CD4-positive, alpha-beta memory T cell (primary cell): ENCODE data around the gene TIMM13. TPM values are rescaled to one million over a fixed set of nuclear protein-coding genes. Genes with fewer than 3 reads are reported as not detected.

Experiments
- CTCF ChIA-PET: fragments of 350-600 bp; sonication (Branson Sonifier 250); formaldehyde crosslinking; loops from one replicate; lab custom pipeline; 2021; ENCODE audit warnings: inconsistent platforms; ENCODE audit not compliant: partially characterized antibody; lab: Charles Lee
- POLR2A ChIA-PET: fragments of 350-600 bp; sonication (Branson Sonifier 250); formaldehyde crosslinking; loops from one replicate; lab custom pipeline; 2021; ENCODE audit not compliant: partially characterized antibody; lab: Charles Lee
- DNase-seq, 5 donors: peaks; one replicate each; pipeline versions ENCODE4 v3.0.0 to v3.0.0-alpha.2; 2020 to 2022; ENCODE audit warnings: mixed read lengths in 1 of 5
- H3K27ac ChIP-seq: one replicate; pipeline ENCODE4 v1.7.0; 2013; ENCODE audit warnings: low read depth, low read length
- H3K27me3 ChIP-seq: 2 replicates; pipeline ENCODE4 v1.7.0; 2013; ENCODE audit warnings: mild to moderate bottlenecking, low read length, moderate library complexity; ENCODE audit not compliant: insufficient read depth
- H3K36me3 ChIP-seq: 2 replicates; pipeline ENCODE4 v1.7.0; 2013; ENCODE audit warnings: mild to moderate bottlenecking, low read length, moderate library complexity; ENCODE audit not compliant: insufficient read depth
- H3K4me1 ChIP-seq: 2 replicates; pipeline ENCODE4 v1.7.0; 2013; ENCODE audit warnings: mild to moderate bottlenecking, low read length, moderate library complexity; ENCODE audit not compliant: insufficient read depth
- H3K4me3 ChIP-seq, 2 donors: one replicate each; pipeline ENCODE4 v1.7.0; 2013; ENCODE audit warnings: low read length in 2 of 2, mild to moderate bottlenecking in 1 of 2
- H3K9me3 ChIP-seq, 2 donors: one replicate each; pipeline ENCODE4 v1.7.0; 2013; ENCODE audit warnings: low read length in 2 of 2, control low read depth in 1 of 2; ENCODE audit not compliant: control insufficient read depth in 1 of 2
- H3K27ac Mint-ChIP-seq, 7 donors: one replicate each; pipeline ENCODE4 v1.8.0; 2020 to 2021; ENCODE audit warnings: mixed read lengths in 7 of 7, mild to moderate bottlenecking in 6 of 7, inconsistent platforms in 3 of 7, moderate library complexity in 3 of 7
- H3K27me3 Mint-ChIP-seq, 2 donors: one replicate each; pipeline ENCODE4 v1.8.0; 2020 to 2021; ENCODE audit warnings: mixed read lengths in 2 of 2
- H3K36me3 Mint-ChIP-seq, 2 donors: one replicate each; pipeline ENCODE4 v1.8.0; 2020 to 2021; ENCODE audit warnings: mixed read lengths in 2 of 2, inconsistent platforms in 1 of 2, mild to moderate bottlenecking in 1 of 2
- H3K4me1 Mint-ChIP-seq, 4 donors: one replicate each; pipeline ENCODE4 v1.8.0; 2020 to 2021; ENCODE audit warnings: mixed read lengths in 4 of 4, mild to moderate bottlenecking in 1 of 4
- H3K4me3 Mint-ChIP-seq, 8 donors: one replicate each; pipeline ENCODE4 v1.8.0; 2020 to 2021; ENCODE audit warnings: mixed read lengths in 8 of 8, mild to moderate bottlenecking in 7 of 8, moderate library complexity in 6 of 8, inconsistent platforms in 3 of 8
- H3K9me3 Mint-ChIP-seq, 8 donors: one replicate each; pipeline ENCODE4 v1.8.0; 2020 to 2021; ENCODE audit warnings: mixed read lengths in 8 of 8, mild to moderate bottlenecking in 5 of 8, inconsistent platforms in 3 of 8, moderate library complexity in 1 of 8
- intact Hi-C: fragments of 100-400 bp; cut with micrococcal nuclease; formaldehyde crosslinking; loops from one replicate; pipeline ENCODE4 v1.15.1; 2023
- polyA plus RNA-seq, 2 donors: library from polyadenylated mRNA; unstranded; fragments of 300-500 nt; fragmentation: Illumina TruSeq; gene quantifications; one replicate each; pipeline ENCODE4 v1.2.3, GENCODE V29; 2021
- total RNA-seq, 2 experiments: library from RNA; stranded (reverse); gene quantifications; one replicate each; pipeline ENCODE4 v1.2.3, GENCODE V29; 2021

The TIMM13 gene
- total and polyA plus RNA-seq, 4 experiments from 2014 or later = 30.6 to 76.4 (median 48.7) TPM

DNA sequence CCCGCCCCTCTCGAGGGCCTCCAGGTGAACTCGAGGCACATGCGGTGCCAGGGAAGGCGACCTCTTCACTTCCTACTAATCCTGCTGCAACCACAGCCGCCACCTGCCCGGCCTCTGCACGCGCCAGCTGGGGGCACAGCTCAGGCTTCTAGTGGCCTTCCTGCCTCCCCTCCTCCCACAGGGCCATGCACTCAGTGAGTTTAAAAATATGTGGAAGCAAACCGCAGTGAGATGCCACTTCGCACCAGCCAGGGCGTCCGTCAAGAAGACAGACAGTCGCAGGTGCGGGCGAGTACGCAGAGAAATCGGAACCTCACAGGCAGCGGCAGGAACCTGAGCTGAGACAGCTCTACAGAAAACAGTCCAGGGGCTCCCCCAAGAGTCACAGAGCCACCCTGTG, 19.0 kb upstream of the TIMM13 start:
- ChIA-PET POLR2A (no interaction called here), CTCF (no interaction called here)
- Histone ChIP-seq H3K9me3 (no peaks in the 10 kb centered on the region), H3K4me3 (no peak overlapping the region), H3K36me3 (no peaks in the 10 kb centered on the region), H3K27me3 (no peaks in the 10 kb centered on the region), H3K27ac (no peak overlapping the region), H3K4me1 (peaks cover 5% of the 10 kb centered on the region)
- H3K27me3 Mint-ChIP-seq = no peaks in the 10 kb centered on the region
- H3K36me3 Mint-ChIP-seq = peaks cover 0 to 18% of the 10 kb centered on the region in 2 donors
- intact Hi-C loops = no loop called here
- peak overlapping the region in 5 of 8 donors; percentile 28 to 62 (median 39) for H3K4me3 Mint-ChIP-seq
- H3K27ac Mint-ChIP-seq = peak overlapping the region in 3 of 7 donors; percentile 25 to 76 (median 66)
- DNase-seq = no peak
- peaks cover 6 to 16% (median 9%) of the 10 kb centered on the region in 4 donors for H3K4me1 Mint-ChIP-seq
- no peaks in the 10 kb centered on the region for H3K9me3 Mint-ChIP-seq

DNA sequence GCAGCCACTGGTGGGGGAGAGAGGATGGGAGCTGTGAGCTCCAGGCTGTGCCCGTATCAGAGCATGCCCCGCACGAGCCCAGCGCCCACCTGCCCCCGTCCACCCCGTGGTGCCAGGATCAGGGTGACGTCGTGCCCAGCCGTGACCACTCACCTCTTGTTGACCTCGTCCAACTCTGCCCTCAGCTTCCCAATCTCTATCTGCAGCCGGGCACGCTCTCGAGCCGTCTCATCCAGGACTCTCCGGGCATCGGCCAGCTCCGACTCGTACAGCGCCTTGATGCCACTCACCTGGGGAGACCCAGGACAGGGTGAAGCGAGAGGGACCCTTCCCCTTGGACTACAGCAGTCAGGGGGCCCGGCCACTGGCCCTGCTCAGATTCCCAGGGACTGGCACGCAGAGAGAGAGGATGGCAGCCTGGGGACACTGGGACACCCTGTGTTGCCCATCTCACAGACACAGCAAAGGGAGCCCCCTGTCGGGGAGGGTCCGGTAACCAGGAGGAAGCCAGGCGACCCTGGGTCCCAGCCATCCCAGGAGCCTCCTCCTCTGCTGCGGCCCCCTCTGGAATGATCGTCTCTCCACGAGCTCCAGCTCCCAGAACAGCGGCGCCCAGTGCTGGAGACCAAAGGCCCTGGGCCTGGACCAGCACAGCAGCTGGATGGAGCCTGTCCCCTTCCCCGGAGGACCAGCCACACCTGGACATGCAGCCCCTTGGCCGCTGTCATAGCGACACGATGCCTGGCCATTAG, 17.0 kb upstream of the TIMM13 start:
- Histone ChIP-seq H3K36me3 (no peaks in the 10 kb centered on the region), H3K27ac (no peak overlapping the region), H3K4me1 (peaks cover 5% of the 10 kb centered on the region), H3K27me3 (no peaks in the 10 kb centered on the region), H3K4me3 (no peak overlapping the region), H3K9me3 (no peaks in the 10 kb centered on the region)
- DNase-seq = no peak
- intact Hi-C loops = no loop called here
- Mint-ChIP-seq H3K27me3 (no peaks in the 10 kb centered on the region), H3K36me3 (peaks cover 0 to 19% of the 10 kb centered on the region in 2 donors), H3K4me3 (no peak overlapping the region), H3K4me1 (peaks cover 7 to 23% (median 10%) of the 10 kb centered on the region in 4 donors), H3K9me3 (no peaks in the 10 kb centered on the region), H3K27ac (peak overlapping the region in 1 of 7 donors; percentile 72)
- CTCF ChIA-PET = no interaction called here
- POLR2A ChIA-PET = no interaction called here

DNA sequence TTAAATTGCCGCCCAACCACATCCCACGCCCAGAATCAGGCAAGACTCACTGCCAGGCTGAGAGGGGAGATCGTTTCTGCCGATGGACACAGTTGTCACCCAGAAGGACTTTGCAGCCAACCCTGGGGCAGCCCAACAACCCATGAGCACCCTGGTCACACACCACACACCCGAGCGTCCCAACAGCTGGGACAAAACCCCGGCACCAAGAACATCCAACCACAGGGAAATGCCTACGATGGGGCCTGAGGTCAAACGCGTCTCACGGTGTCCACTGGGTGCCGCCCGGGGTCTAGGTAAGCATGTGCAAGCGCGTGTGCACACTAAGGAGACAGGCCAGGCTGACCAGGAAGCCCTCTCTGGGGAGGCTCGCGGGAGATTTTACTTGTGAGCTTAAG, 16.4 kb upstream of the TIMM13 start:
- no peaks in the 10 kb centered on the region for H3K27me3 ChIP-seq
- H3K27ac ChIP-seq = no peak overlapping the region
- intact Hi-C loops = no loop called here
- peaks cover 7 to 23% (median 9%) of the 10 kb centered on the region in 4 donors for H3K4me1 Mint-ChIP-seq
- no peaks in the 10 kb centered on the region for H3K36me3 ChIP-seq
- ChIA-PET POLR2A (no interaction called here), CTCF (no interaction called here)
- H3K27ac Mint-ChIP-seq = peak overlapping the region in 2 of 7 donors; percentile 19 to 83
- H3K9me3 ChIP-seq = no peaks in the 10 kb centered on the region
- H3K9me3 Mint-ChIP-seq = no peaks in the 10 kb centered on the region
- no peak for DNase-seq
- H3K4me3 Mint-ChIP-seq = no peak overlapping the region
- peaks cover 0 to 19% of the 10 kb centered on the region in 2 donors for H3K36me3 Mint-ChIP-seq
- peaks cover 5% of the 10 kb centered on the region for H3K4me1 ChIP-seq
- no peaks in the 10 kb centered on the region for H3K27me3 Mint-ChIP-seq
- H3K4me3 ChIP-seq = no peak overlapping the region

DNA sequence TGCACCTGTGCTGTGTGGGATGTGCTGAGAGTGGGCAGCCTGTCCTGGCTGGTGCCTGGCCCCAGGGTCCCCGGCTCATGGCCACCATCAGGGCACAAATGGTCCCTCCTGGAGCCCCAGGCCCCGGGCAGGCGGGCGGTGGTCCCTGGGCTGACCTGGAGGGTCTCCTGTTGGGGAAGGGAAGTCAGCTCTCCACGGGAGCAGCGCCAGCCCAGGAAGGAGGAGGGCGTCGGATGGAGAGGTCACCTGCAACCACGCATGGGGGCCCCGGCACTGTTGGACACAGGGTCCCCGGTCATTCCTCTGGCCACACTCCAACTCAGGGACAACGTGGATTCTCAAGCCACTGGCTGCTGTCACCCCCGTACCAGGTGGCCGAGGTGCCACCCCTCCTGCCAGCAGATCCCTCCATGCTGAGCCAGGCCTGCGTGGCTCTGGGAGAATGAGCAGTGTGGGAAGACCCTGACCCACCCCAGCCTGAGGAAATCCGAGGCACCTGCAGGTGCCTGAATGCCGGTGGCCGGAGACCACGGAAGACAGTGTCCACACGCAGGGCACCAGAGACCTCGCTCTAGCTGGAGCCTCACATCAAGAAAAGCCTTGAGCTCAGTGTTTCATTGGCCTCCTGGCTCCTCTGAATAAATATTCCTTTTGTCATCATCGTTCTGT, 15.9 kb upstream of the TIMM13 start:
- DNase-seq = no peak

DNA sequence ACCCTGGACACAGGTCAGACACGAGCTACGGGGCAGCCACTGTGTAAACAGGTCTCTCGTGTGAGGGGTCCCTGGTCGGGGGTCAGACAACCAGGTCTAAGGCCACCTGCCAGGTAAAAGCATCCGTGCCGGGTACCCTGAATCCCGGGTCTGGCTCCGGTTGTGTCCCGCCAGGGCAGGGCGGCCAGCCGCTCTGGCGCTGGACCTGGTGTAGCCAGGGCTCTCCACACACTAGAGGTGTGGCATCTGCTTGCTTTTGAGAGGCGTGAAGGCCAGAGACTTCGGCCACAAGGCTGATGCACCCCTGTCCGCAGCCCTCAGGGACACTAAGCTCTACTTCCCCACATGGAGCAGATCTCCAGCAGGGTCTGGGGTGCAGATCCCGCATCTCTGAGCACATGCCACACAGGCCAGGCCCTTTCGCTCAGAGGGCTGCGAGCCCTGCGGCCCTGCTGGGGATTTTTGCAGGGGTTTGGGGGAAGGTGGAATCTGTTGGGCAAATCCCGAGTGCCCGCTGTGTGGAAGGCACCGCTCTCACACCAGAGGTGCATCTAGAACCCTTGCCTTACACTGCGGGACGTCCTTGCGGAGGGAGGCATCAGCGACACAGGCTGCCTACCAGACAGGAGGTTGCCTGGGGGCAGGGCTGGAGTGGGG, 13.8 kb upstream of the TIMM13 start:
- POLR2A ChIA-PET = interaction anchor here (0.8 kb wide), 1 partner anchor 375 kb away, joined by 3 read pairs; no protein-coding TSS in a partner anchor
- H3K27ac ChIP-seq = no peak overlapping the region
- Mint-ChIP-seq H3K36me3 (peaks cover 0 to 22% of the 10 kb centered on the region in 2 donors), H3K4me1 (peaks cover 0 to 11% (median 5%) of the 10 kb centered on the region in 4 donors), H3K9me3 (no peaks in the 10 kb centered on the region), H3K27me3 (no peaks in the 10 kb centered on the region), H3K27ac (no peak overlapping the region), H3K4me3 (no peak overlapping the region)
- no peaks in the 10 kb centered on the region for H3K27me3 ChIP-seq
- intact Hi-C loops = no loop called here
- peaks cover under 1% of the 10 kb centered on the region for H3K4me1 ChIP-seq
- no peak for DNase-seq
- H3K4me3 ChIP-seq = no peak overlapping the region
- H3K9me3 ChIP-seq = no peaks in the 10 kb centered on the region
- CTCF ChIA-PET = no interaction called here
- H3K36me3 ChIP-seq = peaks cover 9% of the 10 kb centered on the region

More for the DNA sequence above, 15.9 kb upstream of the TIMM13 start:
- no peak overlapping the region for H3K4me3 ChIP-seq
- ChIA-PET CTCF (no interaction called here), POLR2A (no interaction called here)
- intact Hi-C loops = no loop called here
- H3K4me1 ChIP-seq = peaks cover 5% of the 10 kb centered on the region
- Mint-ChIP-seq H3K4me1 (peaks cover 7 to 23% (median 9%) of the 10 kb centered on the region in 4 donors), H3K9me3 (no peaks in the 10 kb centered on the region), H3K36me3 (peaks cover 0 to 19% of the 10 kb centered on the region in 2 donors), H3K4me3 (no peak overlapping the region), H3K27me3 (no peaks in the 10 kb centered on the region), H3K27ac (peak overlapping the region in 2 of 7 donors; percentile 19 to 83)
- H3K27ac ChIP-seq = no peak overlapping the region
- H3K27me3 ChIP-seq = no peaks in the 10 kb centered on the region
- no peaks in the 10 kb centered on the region for H3K9me3 ChIP-seq
- H3K36me3 ChIP-seq = peaks cover 1% of the 10 kb centered on the region

DNA sequence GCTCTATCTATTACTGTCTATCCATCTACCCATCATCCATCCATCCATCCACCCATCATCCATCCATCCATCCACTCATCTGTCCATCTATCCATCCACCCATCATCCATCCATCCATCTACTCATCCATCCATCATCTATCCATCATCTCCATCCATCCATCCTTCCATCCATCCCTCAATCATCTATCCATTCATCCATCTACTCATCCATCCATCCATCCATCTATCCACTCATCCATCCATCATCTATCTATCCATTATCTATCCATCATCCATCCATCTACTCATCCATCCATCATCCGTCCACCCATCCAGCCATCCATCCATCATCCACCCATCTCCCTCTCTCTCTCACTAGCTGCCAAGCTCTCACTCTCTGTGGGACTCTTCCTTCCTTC, 13.1 kb upstream of the TIMM13 start:
- no peak overlapping the region for H3K27ac ChIP-seq
- intact Hi-C loops = no loop called here
- peaks cover 0 to 23% of the 10 kb centered on the region in 2 donors for H3K36me3 Mint-ChIP-seq
- no peaks in the 10 kb centered on the region for H3K27me3 ChIP-seq
- H3K4me1 Mint-ChIP-seq = peaks cover 0 to 11% (median 5%) of the 10 kb centered on the region in 4 donors
- no peak for DNase-seq
- peak overlapping the region in 4 of 7 donors; percentile 5 to 33 (median 8) for H3K27ac Mint-ChIP-seq
- H3K27me3 Mint-ChIP-seq = no peaks in the 10 kb centered on the region
- ChIA-PET POLR2A (no interaction called here), CTCF (no interaction called here)
- H3K4me3 ChIP-seq = no peak overlapping the region
- no peaks in the 10 kb centered on the region for H3K9me3 ChIP-seq
- H3K9me3 Mint-ChIP-seq = no peaks in the 10 kb centered on the region
- H3K36me3 ChIP-seq = peaks cover 9% of the 10 kb centered on the region
- H3K4me1 ChIP-seq = no peaks in the 10 kb centered on the region
- H3K4me3 Mint-ChIP-seq = no peak overlapping the region

DNA sequence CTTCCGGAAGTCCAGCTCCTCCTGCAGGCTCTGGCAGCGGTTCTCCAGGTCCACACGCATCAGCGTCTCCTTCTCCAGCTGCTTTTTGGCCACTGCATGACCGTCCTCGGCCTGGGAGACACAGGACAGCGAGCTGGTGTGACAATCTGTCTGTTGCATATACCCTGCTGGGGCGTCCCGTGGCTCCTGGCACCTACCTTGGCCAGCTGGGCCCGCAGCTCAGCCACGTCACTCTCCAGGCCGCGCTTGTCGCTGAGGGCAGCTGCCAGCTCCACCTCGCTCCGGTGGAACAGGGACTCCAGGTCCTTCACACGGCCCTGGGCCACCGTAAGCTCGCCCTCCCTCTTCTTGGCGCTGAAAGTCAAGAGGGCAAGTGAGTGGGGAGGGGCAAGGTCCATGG, 10.8 kb upstream of the TIMM13 start:
- CTCF ChIA-PET = no interaction called here
- no peak overlapping the region for H3K4me3 ChIP-seq
- no peak overlapping the region for H3K27ac Mint-ChIP-seq
- H3K27me3 Mint-ChIP-seq = no peaks in the 10 kb centered on the region
- POLR2A ChIA-PET = no interaction called here
- DNase-seq = no peak
- H3K4me1 Mint-ChIP-seq = peaks cover 0 to 7% (median 4%) of the 10 kb centered on the region in 4 donors
- H3K4me3 Mint-ChIP-seq = no peak overlapping the region
- H3K9me3 ChIP-seq = no peaks in the 10 kb centered on the region
- intact Hi-C loops = no loop called here
- no peaks in the 10 kb centered on the region for H3K27me3 ChIP-seq
- peaks cover 9% of the 10 kb centered on the region for H3K36me3 ChIP-seq
- no peaks in the 10 kb centered on the region for H3K9me3 Mint-ChIP-seq
- no peaks in the 10 kb centered on the region for H3K4me1 ChIP-seq
- peaks cover 4 to 19% of the 10 kb centered on the region in 2 donors for H3K36me3 Mint-ChIP-seq
- no peak overlapping the region for H3K27ac ChIP-seq
